SKM-1 treated with dmso at 0.1 percent for 144 hours (cell line): Measurements from ENCODE around the gene MMP11.

Source experiments
- DNase-seq: peaks from one replicate; lab custom pipeline; 2025; ENCODE audit not compliant: unreplicated experiment; lab: John Stamatoyannopoulos, UW

The MMP11 gene

DNA sequence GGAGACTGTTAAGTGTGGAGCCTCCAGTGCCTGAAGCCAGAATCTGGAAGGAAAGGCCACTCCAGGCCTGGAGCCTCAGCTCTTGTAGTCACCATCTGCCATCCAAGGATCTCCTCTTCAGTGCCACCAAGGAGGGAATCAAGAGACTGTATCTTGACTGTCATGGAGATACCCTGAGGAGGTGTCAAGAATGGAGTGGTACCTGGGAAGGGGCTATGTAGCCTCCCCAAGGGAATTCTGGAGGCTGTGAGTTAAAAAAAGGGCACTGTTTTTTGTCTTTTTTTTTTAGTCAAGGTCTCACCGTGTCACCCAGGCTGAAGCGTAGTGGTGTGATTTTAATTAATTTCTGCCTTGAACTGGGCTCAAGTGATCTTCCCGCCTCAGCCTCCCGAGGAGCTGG, 13.1 kb upstream of the MMP11 start:
- no peak for DNase-seq

DNA sequence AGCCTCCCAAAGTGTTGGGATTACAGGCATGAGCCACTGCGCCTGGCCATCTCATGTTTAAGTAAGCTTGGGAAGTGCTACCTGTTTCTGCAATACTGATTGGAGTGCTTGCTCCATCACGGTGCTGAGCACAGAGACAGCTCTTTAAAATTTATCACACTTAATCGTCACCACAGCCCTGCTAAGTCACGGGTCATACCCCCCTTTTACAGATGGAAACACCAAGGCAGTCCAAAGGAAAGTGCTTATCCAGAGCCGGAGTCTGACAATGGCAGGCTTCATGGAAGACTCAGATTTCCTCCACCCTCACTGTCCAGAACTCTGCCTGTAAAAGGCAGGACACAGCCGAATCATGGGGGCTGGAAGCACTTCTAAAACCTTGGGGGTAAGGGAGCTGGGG, 12.6 kb upstream of the MMP11 start:
- DNase-seq = no peak

DNA sequence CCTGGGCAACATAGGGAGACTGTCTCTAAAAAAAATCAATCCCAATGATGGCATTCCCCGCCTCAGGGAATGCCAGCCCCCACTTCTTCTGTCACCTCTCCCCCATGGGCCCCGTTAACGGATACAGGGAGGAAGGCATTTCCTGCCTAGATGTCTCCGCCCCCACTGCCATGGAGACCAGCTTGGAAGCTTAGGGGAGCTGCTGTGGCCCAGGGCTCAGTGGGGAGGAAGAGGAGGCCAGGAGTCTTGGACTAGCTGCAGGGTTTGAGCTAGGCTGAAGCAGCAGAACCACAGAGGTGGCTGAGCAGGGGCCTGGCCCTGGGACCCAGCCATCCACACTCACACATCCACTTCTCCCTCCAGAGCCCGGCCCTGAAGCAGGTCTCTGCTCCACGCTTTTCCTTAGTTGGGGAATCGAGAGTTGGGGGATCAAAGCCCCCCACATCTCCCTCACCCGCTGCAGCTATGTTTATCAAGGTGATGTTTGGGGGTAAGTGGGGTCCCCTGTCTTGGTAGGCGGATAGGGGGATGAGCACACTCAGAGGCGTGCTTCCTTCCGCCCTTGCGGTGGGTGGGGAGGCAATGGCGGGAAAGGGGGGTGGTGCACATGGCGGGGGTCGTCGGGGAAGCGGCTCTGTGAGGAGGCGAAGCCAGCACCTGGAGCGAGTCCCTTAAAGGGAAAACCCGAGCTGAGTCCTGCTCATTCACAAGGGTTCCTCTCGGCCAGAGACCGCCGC, 9.6 kb upstream of the MMP11 start, which contains the start of gene C22orf15:
TSS of gene C22orf15 (plus strand) at position 149 of the 737 bp plus-strand sequence. CDS start at position 466, 317 bp downstream.
- DNase-seq = no peak

DNA sequence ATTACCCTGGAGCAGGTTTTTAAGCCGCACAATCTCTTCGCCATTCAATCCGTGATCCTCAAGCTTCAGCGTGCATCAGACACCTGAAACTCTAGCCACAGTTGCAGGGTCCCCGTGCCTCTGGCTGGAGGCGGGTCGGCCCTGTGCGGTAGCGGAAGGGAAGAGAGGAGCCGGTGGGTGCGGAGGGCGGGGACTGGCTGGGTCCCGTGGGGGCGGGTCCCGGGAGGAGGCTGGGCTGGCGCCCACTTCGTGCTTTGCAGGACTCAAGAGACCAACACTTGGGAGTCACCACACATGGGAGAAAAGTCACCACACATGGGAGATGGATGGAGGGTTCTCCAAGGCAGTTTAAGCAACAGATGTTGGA, 9.1 kb upstream of the MMP11 start:
- no peak for DNase-seq

DNA sequence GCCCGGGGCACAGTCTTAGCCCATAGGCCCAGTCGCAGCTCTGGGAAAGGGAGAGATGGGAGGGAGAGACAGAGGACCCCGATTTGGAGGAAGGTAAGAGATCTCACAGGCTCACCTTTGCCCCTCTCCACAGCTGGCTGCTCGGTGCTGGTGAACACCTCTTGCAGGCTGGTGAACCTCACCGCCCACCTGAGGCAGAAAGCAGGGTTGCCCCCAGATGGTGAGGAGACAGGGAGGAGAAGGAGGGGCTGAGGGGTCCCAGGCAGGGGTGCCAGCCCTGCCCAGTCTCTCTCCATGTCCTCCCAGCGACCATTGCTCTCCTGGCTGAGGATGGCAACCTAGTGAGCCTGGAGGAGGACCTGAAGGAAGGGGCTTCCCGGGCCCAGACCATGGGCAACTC, 8.7 kb upstream of the MMP11 start:
- no peak for DNase-seq

DNA sequence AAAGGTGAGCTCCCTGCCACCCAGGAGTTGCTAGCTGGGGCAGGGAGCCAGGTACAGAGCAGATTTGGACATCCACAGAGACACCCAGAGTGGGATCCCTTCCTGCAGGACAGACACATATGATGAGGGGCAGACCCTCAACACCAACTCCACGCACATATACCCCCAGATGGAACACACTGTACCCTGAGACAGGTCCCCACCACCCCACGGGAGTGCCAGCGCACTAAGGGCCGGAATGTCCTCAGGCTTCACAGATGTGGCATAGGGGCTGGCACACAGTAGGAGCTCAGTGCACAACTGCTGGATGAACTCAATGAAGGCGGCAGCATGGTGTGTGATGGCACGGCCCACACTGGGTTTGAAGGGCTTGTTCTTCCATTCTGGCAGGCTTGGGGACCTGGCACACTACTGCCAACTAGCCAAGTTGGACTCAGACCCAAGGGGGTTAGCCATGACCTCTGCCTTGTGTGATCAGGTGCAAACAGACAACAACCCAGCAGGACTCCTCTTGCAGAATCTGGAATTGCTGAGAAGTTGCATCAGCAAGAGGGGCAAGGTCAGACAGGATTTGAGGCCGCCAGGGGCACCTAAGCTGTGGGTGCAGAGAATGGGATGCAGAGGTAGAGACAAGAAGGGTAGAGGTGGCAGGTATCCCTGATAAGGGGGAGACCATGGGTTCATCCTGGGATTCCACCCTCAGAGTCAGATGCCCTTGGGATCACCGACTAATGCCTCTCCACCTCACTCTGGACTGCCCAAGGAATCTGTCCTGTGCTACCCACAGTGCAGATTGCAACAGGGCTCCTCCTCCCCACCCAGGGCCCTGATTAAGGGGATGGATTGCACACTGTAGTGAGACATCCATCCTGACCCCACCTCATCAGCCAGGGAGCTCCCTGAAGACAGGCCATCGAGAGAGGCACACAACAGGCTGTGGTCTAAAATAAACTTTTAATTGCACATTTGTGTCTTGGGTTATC, 7.5 kb upstream of the MMP11 start:
- no peak for DNase-seq

DNA sequence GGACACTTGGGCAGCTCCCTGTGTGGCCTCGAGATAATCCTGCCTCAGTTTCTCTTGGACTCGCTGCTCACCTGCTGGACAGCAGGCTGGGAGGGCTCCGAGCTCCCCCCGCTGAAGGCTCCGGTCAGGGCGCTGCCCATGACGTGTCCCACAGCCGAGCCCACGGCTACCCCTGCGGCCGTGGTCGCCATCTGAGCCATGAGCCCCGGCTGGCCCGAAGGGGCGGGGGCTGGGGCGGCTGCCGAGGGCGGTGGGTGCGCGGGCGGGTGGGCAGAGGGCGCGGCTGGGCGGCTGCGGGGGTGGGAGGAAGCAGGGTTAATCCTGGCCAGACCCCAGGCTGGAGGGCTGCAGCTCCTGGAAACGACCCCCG, 5.4 kb upstream of the MMP11 start:
- no peak for DNase-seq

DNA sequence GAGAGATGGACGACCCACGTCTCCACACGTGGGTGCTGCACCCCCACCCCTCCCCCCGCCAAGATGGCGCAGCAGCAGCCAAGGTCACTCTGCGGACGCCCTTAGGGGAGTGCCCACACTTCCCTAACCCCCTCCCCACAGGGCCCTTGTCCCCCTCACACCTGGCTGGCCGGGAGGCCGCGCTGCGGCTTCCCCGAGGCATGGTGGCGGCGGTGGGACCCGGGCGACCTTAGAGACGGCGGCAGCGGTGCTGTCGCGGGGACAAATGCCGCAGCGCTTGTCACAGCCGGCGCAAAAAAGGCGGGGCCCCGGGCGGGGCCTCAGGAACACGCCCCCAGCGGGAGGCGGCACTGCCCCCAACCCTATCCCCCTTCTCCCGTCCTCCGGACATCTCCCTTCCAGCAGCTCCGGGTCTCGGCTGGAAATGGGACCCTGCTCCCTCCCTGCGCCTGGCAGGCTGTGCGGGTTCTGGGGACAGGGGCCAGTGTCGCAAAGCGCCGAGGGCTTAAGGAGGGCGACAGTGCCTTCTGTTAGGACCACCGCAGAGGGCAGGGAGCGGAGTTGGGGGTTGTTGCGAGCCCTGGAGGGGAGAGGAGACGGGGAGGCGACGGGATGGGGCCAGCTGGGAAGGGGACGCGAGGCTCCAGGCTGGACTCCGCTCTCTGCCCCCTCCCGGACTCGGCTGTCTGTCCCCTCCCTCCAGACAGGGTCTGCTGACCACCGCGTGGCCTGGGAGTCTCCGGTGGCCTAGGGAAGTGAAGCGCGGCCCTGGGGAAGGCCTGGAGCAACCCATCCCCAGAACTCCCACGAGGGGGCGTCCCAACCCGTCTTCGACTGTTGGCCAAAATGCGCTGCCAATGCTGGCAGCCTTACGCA, 4.7 kb upstream of the MMP11 start, which contains the start of gene CHCHD10:
TSS of gene CHCHD10 (minus strand) at position 300 of the 876 bp plus-strand sequence. CDS start at position 202, 98 bp downstream.
- peak; percentile 76 for DNase-seq

DNA sequence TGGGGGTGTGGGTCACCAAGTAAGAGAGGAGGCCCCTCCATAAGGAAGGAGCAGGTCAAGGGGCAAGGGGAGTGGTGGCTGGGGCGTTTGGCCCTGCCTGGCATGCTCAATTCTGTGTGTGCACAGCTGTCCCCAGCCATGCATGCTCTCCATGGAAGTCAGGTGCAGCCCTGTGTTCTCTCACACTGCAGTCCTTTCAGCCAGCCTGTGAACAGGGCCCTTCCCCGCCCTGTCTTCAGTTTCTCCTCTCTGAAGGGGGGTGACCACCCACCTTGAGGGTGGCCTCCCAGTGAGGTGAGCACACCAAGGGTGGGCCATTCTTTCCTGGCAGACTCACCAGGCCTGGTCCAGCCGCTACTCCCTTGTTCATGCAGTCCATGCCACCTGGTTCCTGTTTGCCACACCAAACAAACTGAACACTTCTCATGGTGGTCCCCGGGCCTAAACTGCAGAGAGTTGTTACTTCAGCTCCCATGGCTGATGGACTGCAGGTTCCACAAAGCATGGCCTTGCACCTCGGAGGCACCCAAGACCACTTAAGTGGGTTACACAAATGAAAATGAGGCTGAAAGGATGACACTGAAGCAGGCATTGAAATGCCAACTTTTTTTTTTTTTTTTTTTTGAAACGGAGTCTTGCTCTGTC, 3.2 kb upstream of the MMP11 start:
- no peak for DNase-seq

- DNase-seq = no peak
These were observed 367 bp upstream of the MMP11 start for GRCh38 chr22:23772315-23772648.

- no peak for DNase-seq
These were observed 949 bp downstream of the MMP11 start for GRCh38 chr22:23773483-23774113.

DNA sequence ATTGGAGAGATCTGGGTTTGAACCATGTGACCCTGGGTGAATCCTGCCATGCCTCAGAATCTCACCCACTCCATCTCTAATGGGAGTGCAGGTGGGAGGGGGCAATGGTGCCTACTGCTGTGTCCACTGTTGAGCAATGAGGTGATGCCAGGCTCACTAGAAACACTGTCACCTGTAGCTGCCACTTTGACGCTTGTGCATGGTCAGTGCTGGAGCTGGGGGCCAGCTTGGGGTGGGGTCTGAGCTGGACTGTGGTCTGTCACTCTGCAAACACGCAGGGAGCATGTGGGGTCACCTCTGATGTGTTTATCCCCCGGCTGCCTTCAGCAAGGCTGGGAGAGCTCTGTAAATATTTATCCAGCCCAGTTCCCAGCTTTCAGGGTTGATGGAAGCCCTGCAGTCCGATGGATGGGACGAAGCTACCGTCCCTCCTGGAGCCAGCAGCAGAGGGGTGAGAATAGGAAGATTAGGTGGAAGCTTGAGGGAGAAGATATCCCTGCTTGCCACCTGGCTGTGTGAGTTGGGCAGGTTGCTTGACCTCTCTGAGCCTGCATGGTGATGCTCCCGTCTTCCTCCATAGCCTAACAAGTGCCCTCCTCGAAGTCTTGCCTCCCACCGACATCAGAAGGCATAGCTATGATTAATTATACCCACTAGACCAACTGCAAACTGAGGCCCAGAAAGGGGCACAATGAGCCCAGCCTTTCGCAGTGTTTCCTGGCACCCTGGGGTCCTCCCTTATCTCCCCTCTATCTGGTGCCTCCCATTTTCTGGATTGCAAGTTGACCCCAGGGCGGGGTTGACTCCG, 1.7 kb downstream of the MMP11 start:
- DNase-seq = no peak

DNA sequence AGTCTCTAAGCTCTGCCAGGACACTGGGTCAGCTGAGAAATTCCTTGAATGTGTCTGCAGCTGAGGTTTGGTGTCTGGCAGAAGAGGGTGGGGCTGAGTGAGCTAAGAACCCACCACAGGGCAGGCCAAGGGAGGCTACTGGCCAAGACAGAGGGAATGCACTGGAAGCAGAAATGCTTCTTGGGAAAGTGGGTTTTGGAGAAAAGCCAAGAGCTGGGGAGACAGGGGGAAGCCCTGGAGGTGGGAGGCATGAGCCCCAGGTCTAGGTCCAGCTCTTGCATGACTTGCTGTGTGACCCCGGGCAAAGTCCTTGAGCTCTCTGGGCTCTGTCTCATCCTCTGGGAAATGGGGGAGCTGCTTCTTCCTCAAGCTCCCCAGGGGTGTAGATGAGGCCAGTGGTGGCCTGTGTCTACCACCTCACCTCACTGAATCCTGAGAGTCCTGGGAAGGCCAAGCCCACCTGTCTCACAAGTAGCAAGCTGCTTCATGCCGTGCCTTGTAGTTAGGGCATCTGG, 2.3 kb downstream of the MMP11 start:
- no peak for DNase-seq

- no peak for DNase-seq
These were observed 3.2 kb downstream of the MMP11 start for GRCh38 chr22:23775779-23776375.

GRCh38 chr22:23777776-23778576, 5.3 kb downstream of the MMP11 start:
- no peak for DNase-seq

DNA sequence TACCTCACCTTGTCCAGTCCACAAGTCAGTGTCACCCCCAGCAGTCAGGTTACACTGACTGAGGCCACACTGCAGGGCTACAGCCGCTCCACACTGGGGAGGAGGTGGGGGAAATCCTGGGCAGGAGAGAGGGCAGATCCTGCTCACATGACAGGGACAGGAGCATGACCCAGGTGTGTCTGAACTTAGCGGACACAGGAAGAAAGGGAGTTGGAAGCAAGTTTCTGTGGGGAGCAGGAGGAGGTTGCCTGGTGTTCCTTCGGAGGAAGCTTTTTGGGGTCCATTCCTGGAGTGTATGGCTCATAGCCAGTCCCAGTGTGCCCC, 5.9 kb downstream of the MMP11 start:
- DNase-seq = no peak

- DNase-seq = no peak
These were observed 6.4 kb downstream of the MMP11 start for GRCh38 chr22:23779083-23779482.

- DNase-seq = no peak
These were observed 7.1 kb downstream of the MMP11 start for GRCh38 chr22:23779731-23780130.
